NOMO-1 treated with DMSO at 0.1 percent for 48 hours (cell line): ENCODE measurements around the gene KRT36.

ENCODE experiments used
- DNase-seq: peaks from one replicate; lab custom pipeline; 2025; ENCODE audit not compliant: unreplicated experiment; lab: John Stamatoyannopoulos, UW

The KRT36 gene

DNA sequence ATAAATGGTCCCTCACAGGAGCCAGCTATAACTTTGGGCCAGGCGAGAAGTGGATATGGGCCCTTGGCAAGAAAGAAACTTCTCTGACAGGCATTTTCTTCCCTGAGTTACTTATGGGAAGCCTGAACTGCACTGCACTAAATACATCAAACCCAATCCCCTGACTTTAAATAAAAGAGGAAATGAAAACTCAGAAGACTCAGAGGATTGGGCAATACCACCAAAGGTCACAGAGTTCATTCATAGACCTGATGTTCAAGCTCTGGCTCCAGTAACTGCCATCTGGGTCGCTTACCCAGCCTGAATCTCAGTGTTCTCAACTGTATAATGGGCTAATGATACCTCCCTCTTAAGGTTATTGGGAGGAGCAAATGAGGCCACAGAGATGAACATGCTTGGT, 9.6 kb downstream of the KRT36 start:
- DNase-seq: peak; percentile 77

DNA sequence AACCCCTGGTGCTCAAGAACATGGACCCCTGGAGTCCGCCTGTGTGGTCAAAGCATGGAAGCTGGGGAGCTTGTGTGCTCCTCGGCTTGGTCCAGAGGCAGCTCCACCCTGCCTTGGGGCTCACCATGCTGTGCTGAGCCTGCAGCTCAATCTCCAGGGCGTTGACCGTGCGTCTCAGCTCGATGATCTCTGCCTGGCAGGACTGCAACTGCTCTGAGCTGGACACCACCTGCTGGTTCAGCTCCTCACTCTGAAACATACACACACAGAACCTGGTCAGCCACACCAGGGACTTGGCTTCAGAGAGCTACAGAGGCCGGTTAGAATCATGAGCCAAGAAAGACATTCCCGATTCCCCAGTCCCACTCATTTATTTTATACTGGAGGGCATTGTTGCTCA, 11.5 kb downstream of the KRT36 start:
- no peak for DNase-seq

DNA sequence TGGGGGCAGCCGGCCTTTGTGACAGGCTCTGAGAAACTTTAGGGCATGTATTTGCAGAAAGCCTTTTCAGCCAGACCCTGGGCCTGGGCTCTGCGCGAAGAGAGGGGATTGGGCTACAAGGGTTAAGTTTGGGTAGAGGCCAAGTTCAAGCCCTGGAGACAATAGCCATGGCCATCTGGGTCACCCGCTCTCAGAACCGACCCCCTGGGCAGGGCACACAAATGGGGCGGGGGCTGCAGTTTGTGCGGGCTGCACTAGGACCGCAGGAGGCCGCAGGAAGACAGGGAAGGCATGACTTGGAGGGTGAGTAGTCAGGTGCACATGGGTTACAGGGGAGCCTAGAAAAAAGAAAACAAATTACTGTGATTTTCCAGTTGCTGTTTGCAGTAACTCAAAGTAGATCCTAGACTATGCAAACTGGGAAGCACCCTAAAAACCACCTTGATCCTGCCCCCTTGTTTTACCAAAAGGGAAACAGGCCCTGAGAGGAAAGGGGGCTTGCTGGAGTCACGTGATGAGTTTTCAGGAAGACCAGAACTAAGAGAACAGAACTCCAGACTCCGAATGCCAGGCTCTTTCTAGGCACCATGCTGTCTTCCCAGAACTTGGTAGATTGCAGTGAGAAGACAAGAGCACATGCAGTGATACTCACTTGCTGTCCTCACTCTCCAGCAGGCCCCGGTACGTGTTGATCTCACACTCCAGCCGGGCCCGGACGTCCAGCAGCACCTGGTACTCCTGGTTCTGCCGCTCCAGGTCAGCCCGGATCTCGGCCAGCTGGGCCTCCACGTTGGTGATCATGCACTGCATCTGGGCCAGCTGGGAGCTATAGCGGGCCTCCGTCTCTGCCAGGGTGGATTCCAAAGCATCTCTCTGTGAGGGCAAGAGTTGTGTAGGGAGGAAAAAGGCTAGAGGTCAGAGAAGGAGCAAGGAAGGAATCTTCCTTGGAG, 12.6 kb downstream of the KRT36 start:
- no peak for DNase-seq

DNA sequence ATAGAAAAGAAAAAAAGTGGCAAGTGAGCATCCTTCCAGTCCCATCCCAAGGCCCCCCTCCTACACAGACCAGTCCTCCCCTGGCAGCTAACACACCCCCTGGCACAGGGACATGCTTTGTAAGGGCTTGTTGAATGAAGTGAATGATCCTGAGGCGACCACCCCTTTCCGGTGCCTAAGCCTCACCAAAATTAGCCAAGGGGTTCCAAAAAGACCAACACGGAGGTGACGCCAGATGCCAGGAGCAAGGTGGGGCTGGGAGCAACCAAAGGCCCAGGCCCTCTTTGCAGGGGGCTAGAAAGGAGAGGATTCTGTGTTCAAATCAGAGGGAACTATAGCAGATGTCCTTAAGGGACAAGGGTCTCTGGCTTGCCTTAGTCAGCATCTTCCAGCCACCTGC, 14.3 kb downstream of the KRT36 start:
- DNase-seq: no peak

DNA sequence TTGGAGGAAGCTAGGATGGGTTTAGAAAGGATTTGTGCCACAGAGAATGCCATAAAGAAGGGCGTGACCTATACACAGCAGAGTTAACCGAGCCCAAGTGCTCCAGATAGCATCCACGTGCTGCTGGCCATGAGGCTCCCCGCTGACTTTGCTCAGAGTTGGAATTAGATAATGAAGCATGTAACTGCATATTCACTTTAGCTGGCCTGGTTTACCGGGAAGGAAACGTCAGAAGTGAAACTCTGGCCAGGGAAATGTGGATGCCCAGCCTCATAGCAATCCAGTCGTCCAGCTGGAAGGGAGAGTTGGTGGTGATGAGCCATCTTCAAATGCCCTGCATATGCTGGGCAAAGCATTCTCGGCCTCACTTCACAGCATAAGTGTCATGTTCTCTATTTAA, 14.8 kb downstream of the KRT36 start:
- DNase-seq: no peak

DNA sequence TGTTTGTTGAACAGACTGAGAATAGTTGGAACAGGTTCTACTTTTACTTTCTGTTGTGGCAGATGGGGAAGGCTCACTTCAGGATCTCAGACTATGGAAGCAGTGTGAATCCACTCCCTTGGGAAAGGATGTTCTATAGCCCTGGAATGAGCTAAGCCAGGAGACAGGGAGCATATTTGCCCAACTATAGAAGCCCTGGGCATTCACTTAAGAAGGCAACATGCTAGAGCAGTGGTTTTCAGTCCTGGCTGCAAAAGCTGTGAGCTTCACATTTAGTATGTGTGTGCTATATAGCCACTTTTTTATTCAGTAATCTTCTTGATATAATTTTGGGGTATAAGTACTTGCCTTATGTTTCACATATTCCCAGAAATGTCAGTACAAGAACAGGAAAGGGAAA, 21.4 kb downstream of the KRT36 start:
- no peak for DNase-seq

DNA sequence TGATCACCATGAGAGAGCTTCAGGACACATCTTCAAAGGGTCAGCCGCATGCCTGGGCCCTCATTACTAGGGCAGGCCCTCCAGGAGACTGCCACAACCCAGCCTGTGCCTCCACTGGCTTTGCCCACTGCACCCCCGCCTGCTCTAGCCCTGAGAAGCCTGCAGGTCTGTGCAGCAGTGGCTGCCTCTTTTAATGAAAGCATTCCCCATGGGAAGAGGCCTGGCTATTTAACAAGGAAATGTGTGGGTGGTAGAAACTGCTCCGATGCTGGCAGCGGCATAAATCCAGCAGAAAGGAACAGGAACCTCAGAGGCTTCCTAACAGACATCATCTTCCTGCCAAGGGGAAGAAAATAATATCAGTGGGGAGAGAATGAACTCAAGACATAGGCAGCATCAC, 22.1 kb downstream of the KRT36 start:
- DNase-seq: no peak

DNA sequence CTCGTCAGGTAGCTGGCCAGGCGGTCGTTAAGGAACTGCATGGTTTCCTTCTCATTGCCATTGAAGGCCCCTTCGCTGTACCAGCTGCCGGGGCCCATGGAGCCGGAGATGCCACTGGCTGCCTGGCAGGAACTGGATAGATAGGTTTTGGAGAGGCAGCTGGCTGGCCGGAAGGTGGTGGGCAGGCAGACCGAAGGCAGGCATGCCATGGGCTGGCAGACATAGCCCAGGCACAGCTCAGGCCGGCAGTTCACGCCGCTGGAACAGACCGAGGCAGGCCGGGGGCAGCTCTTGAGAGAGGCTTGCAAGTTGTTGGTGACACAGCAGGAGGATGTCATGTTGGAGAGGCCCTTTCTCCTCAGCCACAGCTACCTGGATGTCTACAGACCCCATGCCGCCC, 22.7 kb downstream of the KRT36 start, which contains the start of gene KRT32:
KRT32 (minus strand) TSS at position 399 of the 400 bp plus-strand sequence; CDS start at position 338, 61 bp downstream.
- no peak for DNase-seq

DNA sequence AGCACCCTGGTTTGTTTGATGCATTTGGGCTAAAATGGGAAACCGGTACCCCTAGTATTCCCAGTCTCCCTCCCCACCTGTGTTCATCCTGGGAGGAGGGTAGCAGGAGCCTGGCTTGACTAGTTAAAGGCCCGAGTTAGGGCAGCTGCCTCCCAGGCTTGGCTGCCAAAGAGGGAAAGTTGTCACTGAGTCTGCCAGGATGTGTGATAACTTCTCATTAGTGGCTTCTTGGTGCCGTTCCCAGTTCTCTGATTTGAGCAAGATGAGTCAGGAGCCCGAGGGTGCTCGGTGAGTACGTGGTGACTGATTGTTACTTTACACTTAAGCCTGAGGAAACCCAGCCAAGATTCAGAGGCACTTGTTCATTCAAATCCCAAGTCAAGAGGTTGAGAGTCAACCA, 25.0 kb downstream of the KRT36 start:
- DNase-seq: no peak

DNA sequence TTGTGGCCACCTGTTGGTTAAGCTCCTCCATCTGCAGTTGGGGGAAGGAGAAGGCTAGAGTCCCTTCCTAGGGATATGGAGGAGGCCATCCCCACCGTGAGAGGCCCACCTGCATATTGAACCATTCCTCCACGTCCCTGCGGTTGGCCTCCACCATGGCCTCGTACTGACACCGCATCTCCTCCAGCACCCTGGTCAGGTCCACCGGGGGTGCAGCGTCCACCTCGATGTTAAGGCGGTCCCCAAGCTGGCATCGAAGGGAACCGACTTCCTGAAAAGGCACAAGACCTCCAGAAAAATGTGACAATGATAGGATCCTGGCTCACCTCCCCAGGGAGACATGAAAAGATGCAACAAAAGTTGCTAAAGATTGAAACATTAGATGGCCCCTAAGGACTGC, 25.5 kb downstream of the KRT36 start:
- DNase-seq: no peak

DNA sequence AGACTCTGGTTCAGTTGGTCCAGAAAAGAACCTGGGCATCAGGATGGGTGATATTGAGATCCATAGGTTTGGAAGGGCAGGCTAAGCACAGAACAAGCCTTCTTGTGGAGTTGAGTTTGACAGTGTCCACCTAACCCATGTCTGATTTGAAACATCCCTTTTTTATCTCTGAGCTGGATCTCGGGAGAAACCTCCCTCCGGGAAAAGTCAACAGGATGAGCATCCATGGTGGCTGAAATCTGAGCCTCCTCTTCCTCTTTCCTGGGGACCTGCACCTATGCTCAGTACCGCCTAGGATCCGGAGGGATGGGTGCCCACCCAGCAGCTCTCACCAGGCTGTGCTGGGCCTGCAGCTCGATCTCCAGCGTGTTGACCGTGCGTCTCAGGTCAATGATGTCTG, 26.0 kb downstream of the KRT36 start:
- DNase-seq: no peak

DNA sequence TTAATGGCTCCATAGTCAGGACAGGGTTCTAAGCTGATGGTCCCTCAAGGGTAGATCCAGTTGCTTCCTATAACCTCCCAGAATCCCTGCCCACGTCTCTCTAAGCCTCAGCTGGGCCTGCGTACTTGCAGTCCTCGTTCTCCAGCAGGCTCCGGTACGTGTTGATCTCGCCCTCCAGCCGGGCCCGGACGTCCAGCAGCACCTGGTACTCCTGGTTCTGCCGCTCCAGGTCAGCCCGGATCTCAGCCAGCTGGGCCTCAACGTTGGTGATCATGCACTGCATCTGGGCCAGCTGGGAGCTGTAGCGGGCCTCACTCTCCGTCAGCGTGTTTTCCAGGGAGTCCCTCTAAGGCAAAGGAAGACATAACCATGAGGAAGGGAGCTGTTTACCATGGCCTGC, 27.0 kb downstream of the KRT36 start:
- DNase-seq: no peak

DNA sequence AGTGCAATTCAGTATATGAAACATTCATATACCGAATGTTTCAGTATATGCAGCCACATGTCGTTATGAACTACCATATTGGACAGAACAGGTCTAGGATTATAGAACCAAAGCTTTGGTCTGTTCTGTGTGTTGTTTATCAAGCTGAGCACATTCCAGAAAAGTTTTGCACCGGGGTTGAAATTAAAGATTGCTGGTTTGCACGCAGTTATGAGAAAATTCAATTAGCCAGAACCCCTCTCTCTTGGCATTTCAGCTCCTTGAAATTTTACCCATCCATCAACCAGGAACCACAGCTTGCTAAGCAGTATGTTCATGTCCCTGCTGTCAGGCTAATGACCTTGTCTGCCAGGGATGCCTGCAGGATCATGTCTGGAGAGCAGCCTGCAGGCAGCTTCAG, 32.0 kb downstream of the KRT36 start:
- DNase-seq: no peak

DNA sequence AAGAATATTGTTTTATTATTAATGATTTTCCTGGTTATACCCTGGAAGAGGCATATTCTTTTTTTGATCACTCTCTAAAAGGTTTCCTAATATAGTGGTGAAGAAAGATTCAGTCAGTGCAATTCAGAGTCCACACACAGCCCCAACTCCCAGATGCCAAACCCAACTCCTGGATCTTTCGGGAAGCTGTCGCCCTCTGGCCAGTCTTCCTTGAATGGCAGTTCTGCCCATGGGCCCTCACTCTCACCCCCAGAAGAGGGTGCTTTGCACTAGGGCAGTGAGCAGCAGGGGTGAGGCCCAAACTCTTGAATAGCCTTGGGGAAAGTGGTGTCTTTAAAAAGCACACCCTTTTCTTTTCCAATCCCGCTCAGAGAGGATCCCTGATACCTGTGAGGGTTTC, 33.5 kb downstream of the KRT36 start:
- no peak for DNase-seq

DNA sequence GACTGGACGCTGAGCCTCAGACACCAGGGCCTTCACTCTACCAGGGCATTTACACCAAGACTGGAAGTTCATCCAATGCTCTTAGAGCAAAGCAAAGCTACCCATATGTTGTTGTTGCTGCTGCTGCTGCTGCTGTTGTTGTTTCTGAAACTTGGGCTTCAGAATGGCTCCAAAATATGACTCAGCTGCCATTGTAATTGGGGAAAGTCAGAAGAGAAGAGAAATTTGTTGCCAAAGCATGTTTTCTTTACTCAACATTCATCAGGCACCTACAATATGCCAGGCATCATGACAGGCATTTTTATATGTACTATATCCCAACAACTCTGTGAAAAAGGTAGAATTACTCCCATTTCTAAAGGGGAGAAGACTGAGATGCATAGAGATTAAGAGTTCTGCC, 34.5 kb downstream of the KRT36 start:
- no peak for DNase-seq

DNA sequence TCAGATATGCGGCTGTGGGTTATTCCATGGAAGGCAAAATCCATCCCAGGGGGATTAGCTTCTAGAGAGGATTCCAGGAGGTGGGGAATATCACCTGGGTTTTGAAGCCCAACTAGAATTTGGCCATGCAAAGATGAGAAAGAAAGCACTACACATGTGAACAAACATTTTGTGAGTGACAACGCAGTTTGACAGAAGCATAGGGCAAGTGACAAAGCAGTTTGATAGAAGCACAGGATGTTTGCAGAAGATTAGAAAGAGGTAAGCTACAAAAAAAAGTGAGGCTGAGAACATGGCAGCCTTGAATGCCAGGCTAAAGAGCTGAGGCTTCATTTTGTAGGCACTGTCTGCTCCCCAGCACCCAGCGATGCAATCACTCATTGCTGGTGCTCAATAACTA, 36.6 kb downstream of the KRT36 start:
- DNase-seq: no peak

DNA sequence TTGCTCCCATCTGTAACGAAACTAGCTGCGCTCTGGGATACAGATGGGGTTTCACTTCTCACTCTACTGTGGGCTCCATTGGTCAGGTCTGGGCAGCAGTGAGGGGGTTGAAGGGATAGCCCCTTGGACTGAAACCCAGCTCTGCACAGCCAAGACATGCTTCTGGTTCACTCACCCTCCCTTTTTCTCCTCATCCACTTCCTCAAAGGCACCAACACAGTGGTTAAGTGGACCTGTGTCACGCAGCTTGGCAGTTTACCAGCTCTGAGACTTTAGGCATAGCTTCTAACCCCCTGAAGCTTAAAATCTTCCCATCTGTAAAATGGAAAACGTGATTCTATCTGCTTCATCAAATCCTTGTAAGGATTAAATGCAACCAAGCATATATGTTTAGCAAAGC, 37.4 kb downstream of the KRT36 start:
- no peak for DNase-seq

DNA sequence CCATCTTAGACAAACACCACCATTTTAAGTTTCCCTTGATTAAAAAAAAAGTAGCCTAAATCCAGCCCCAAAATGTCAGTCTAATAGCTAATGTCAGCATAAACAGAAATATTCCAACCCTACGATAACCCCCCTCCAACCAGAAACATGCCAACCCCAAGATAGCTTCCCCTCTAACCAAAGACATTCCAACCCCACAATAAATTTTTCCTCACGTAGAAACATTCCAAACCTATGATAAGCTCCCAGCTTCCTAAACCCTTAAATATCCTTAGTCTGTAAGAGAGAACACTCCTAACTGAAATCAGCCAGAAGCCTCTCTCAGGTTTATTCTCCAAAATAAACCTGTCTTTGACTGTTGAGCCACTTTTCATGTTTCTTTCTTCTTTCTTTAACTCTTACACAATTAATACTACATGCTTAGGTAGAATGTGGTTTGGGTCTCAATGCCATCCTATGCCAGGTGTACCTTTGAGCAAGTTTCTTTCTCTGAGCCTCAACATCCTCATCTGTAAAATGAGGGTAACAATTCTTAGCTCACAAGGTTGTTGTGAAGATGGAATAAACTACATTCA, 38.5 kb downstream of the KRT36 start:
- no peak for DNase-seq

DNA sequence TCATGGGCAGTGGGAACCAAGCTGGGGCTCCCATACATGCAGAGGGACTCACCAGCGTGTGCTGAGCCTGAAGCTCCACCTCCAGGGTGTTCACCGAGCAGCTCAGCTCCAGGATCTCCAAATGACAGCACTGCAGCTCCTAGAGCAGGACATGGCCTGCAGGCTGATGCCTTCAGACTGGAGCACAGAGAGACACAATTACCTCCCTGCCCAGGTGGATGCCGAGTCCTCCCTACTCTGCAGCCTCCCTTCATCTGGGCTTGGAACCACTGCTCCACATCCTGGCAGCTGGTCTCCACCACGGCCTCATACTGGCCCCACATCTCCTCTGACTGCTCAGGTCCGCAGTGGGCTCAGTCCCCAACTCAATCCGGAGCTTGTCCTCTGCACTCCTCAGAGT, 40.7 kb downstream of the KRT36 start:
- DNase-seq: no peak

DNA sequence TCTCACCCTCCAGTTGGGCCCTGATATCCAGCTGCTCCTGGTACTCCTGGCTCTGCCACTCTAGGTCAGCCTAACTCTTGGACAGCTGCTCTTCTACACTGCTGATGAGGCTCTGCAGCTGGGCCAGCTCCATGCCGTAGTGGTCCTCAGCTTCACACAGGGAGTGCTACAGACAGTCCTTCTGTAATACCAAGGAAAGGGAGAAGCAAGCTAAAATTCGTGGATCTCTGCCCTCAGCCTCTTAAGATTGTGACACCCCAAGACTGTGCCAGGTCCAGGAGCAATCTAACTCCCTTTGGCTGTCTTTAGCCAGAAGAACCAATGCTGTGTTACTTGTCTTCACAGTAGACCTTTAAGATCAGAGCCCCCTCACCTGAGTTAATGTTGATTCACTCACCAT, 41.2 kb downstream of the KRT36 start:
- DNase-seq: no peak

DNA sequence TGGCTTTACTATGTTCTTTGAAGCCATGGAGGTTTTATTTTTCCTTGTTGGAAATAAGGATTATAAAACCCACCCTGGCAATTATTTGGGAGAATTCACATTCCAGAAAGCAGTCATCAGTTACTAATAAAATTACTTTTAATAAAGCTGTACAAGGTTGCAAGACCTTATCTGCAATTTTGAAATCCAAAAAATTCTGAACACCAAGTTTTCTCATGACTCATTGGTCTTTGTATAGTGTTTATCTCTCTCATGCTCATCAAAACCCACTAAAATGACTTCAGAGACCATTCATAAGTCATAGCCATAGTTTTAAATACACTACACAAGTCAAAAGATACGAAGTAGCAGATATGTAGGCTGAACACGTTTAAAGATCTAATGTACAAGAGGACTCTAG, 42.9 kb downstream of the KRT36 start:
- no peak for DNase-seq

DNA sequence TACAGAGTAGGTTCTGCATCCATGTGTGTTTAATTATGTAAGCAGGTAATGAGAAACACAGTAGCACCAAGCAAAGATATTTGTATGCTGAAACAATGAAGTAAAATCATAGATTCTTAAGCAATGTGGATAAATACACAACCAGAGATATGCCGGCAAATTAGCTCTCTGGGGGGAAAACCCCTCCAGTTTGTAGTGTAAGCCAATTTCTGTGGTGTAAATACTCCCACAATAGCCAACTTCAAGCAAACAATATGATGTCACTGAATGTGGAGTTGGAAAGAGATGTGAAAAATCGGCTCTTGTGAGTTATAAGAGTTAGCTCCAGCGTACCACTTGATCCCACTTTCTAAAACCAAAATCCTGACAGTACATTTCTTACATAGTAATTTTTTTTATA, 45.1 kb downstream of the KRT36 start:
- DNase-seq: no peak

DNA sequence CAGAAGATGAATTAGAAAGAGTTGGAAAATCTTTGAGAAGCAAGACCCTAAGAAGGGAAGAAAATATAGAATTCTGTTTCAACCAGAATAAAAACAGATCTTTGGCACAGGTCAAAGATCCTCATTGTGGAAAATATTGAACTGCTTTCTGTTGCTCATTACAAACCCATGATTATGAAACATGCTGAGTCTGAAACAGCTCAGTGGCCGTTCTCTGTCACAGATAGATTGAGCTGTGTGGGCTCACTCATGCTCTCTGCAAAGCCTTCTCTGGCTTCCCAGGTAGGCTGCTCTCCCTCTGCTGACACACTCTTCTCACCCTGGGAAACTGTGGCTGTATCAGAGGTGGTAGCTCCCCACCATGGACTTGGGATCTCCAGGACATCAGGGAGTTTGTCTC, 45.5 kb downstream of the KRT36 start:
- DNase-seq: no peak
